Right atrium auricular region (tissue), 2 donors: ENCODE measurements around the gene DNAAF5. TPM values are rescaled to one million over a fixed set of nuclear protein-coding genes. Genes with fewer than 3 reads are reported as not detected.

Experiments
- DNase-seq: peaks from one replicate; pipeline ENCODE4 v3.0.0-alpha.2; 2019; ENCODE audit warnings: low spot score
- H3K27ac ChIP-seq, 2 donors: fragments of 200-600 bp; sonication (generic); 1 replicate in 1 of 2; 2 replicates in 1 of 2; pipeline ENCODE4 v1.5.1; 2016 to 2019
- H3K27me3 ChIP-seq, 2 donors: fragments of 200-600 bp; sonication (generic); one replicate each; pipeline versions ENCODE4 v1.5.1 to v1.6.0; 2017 to 2019
- H3K36me3 ChIP-seq: fragments of 200-600 bp; sonication (generic); one replicate; pipeline ENCODE4 v1.5.1; 2016
- H3K4me1 ChIP-seq, 2 donors: fragments of 200-600 bp; sonication (generic); one replicate each; pipeline versions ENCODE4 v1.5.1 to v1.6.0; 2017 to 2019
- H3K4me3 ChIP-seq, 2 donors: fragments of 200-600 bp; sonication (generic); 1 replicate in 1 of 2; 2 replicates in 1 of 2; pipeline ENCODE4 v1.5.1; 2017 to 2019; ENCODE audit warnings: mild to moderate bottlenecking in 1 of 2, moderate library complexity in 1 of 2
- H3K9me3 ChIP-seq, 2 donors: fragments of 200-600 bp; sonication (generic); one replicate each; pipeline ENCODE4 v1.5.1; 2019
- total RNA-seq, 2 donors: library from RNA; depleted of rRNA; stranded (reverse); fragments of >200 nt; gene quantifications; one replicate each; pipeline ENCODE4 v1.1.0, GENCODE V29; 2016
- TF ChIP-seq, protein P1 (sequence below), 2 donors: fragments of 200-600 bp; sonication (generic); IDR thresholded peaks; one replicate each; pipeline ENCODE4 v1.5.1; 2019; ENCODE audit warnings: antibody characterized with exemption in 2 of 2

Gene DNAAF5
- total RNA-seq, 2 donors from 2014 or later = 19.0 to 35.5 TPM

DNA sequence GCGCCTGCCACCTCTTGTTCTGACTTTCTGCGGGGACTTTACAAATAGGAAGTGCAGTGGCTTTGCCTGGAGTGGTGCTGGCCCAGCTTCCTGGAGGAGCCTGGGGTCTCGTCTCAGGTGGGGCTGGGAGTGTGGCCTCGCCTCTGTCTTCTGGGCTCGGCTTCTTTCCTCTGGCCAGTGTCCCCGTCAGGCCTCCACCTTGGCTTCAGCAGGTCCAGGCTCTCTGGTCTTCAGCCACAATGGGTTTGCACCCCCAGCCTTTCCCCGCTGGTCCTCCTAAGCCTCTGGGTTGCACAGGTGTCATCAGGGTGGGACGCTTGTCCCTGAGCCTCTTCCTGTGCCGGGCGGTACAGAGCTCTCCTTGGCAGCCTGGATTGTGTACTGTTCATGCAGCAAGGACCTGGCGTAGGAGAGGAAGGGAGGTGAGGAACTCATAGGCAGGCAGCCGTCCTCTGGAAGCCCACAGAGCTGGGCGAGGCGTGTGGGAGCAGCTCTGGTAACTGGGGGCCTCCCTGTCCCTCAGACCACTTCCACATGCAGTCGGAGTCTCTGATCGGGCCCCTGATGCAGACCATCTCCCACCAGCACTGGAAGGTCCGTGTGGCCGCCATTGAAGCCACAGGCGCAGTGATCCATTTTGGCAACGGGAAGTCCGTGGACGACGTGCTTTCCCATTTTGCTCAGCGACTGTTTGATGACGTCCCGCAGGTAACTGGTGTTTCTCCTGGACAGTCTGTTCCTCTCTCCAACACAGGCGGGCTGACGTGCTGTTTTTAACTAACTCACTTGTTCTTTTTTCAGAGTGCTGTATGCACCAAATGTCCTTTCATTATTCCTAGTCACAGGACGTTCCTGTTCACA lies 2.9 kb downstream of the DNAAF5 start:
- peaks cover 9% of the 10 kb centered on the region for H3K36me3 ChIP-seq
- peak overlapping the region; percentile 81 to 82 for H3K27ac ChIP-seq
- H3K27me3 ChIP-seq = no peaks in the 10 kb centered on the region
- no peak for DNase-seq
- TF ChIP-seq, protein P1, sequence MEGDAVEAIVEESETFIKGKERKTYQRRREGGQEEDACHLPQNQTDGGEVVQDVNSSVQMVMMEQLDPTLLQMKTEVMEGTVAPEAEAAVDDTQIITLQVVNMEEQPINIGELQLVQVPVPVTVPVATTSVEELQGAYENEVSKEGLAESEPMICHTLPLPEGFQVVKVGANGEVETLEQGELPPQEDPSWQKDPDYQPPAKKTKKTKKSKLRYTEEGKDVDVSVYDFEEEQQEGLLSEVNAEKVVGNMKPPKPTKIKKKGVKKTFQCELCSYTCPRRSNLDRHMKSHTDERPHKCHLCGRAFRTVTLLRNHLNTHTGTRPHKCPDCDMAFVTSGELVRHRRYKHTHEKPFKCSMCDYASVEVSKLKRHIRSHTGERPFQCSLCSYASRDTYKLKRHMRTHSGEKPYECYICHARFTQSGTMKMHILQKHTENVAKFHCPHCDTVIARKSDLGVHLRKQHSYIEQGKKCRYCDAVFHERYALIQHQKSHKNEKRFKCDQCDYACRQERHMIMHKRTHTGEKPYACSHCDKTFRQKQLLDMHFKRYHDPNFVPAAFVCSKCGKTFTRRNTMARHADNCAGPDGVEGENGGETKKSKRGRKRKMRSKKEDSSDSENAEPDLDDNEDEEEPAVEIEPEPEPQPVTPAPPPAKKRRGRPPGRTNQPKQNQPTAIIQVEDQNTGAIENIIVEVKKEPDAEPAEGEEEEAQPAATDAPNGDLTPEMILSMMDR (IDR thresholded peaks at IDR 0.05) = no peak
- peaks cover 0 to 54% of the 10 kb centered on the region in 2 donors for H3K4me1 ChIP-seq
- H3K9me3 ChIP-seq = peaks cover 1 to 4% of the 10 kb centered on the region in 2 donors
- H3K4me3 ChIP-seq = no peak overlapping the region

- Histone ChIP-seq H3K27me3 (no peaks in the 10 kb centered on the region), H3K4me1 (peaks cover 0 to 51% of the 10 kb centered on the region in 2 donors), H3K4me3 (peak overlapping the region in 1 of 2 donors; percentile 10), H3K27ac (peak overlapping the region; percentile 81 to 82), H3K36me3 (peaks cover 9% of the 10 kb centered on the region), H3K9me3 (peaks cover 4 to 8% of the 10 kb centered on the region in 2 donors)
- no peak for DNase-seq
- TF ChIP-seq, protein P1 (IDR thresholded peaks at IDR 0.05) = no peak
Measured at GRCh38 chr7:730501-731439, 4.3 kb downstream of the DNAAF5 start.

- no peaks in the 10 kb centered on the region for H3K27me3 ChIP-seq
- peak overlapping the region; percentile 81 to 82 for H3K27ac ChIP-seq
- peaks cover 0 to 45% of the 10 kb centered on the region in 2 donors for H3K4me1 ChIP-seq
- H3K36me3 ChIP-seq = peaks cover 9% of the 10 kb centered on the region
- no peak for DNase-seq
- peaks cover 4 to 8% of the 10 kb centered on the region in 2 donors for H3K9me3 ChIP-seq
- TF ChIP-seq, protein P1 (IDR thresholded peaks at IDR 0.05) = no peak
- no peak overlapping the region for H3K4me3 ChIP-seq
Measured at GRCh38 chr7:731440-732085, 5.1 kb downstream of the DNAAF5 start.

- Histone ChIP-seq H3K4me3 (no peak overlapping the region), H3K27ac (peak overlapping the region; percentile 81 to 82), H3K9me3 (peaks cover 4 to 8% of the 10 kb centered on the region in 2 donors), H3K27me3 (no peaks in the 10 kb centered on the region), H3K36me3 (peaks cover 9% of the 10 kb centered on the region), H3K4me1 (peaks cover 0 to 45% of the 10 kb centered on the region in 2 donors)
- DNase-seq = no peak
- TF ChIP-seq, protein P1 (IDR thresholded peaks at IDR 0.05) = peak in 1 of 2 donors; percentile 59
Measured at GRCh38 chr7:732094-732541, 5.6 kb downstream of the DNAAF5 start.

GRCh38 chr7:732556-732955 lies 6.1 kb downstream of the DNAAF5 start:
- H3K9me3 ChIP-seq = peaks cover 4 to 8% of the 10 kb centered on the region in 2 donors
- H3K27me3 ChIP-seq = no peaks in the 10 kb centered on the region
- peaks cover 9% of the 10 kb centered on the region for H3K36me3 ChIP-seq
- peaks cover 0 to 43% of the 10 kb centered on the region in 2 donors for H3K4me1 ChIP-seq
- TF ChIP-seq, protein P1 (IDR thresholded peaks at IDR 0.05) = no peak
- H3K4me3 ChIP-seq = no peak overlapping the region
- H3K27ac ChIP-seq = peak overlapping the region; percentile 81 to 82
- DNase-seq = no peak
